ENCODE measurements around the gene WEE2.

- TF ChIP-seq CTCF (IDR thresholded peaks at IDR 0.05; ENCODE audit: low read depth, low read length) (peak; percentile 86), EZH2phosphoT487 (IDR thresholded peaks at IDR 0.05; ENCODE audit: low read depth) (no peak)
Measured at GRCh38 chr7:141737836-141738591, 29.9 kb downstream of the WEE2 start, which contains the start of gene SSBP1.
